IMR-90 (cell line): Measurements from ENCODE around the gene EPN2. TPM values are rescaled to one million over a fixed set of nuclear protein-coding genes. Genes with fewer than 3 reads are reported as not detected.

ENCODE experiments used
- ATAC-seq: fragments of 200-7000 bp; cut with Tn5 transposase; 2 replicates; pipeline ENCODE4 v1.9.1; 2020; ENCODE audit warnings: low read depth, mild to moderate bottlenecking, moderate library complexity
- BruUV-seq: library from RNA; stranded (reverse); fragments of 400-500 nt; replicated peaks from 2 replicates; lab custom pipeline; 2021; lab: Mats Ljungman, UMichigan
- CTCF ChIA-PET: fragments of 300-600 bp; formaldehyde crosslinking; extraction: SDS; loops from one replicate; lab custom pipeline; 2021; ENCODE audit warnings: antibody characterized with exemption; lab: Yijun Ruan, JAX
- POLR2A ChIA-PET: fragments of 300-600 bp; sonication (Branson Sonifier 250); formaldehyde crosslinking; loops from one replicate; lab custom pipeline; 2022; ENCODE audit warnings: antibody characterized with exemption; ENCODE audit not compliant: unreplicated experiment; lab: Charles Lee
- DNase-seq: peaks from one replicate; pipeline ENCODE4 v3.0.0; 2013
- H2AFZ ChIP-seq: replicated peaks from 2 replicates; pipeline ENCODE3; 2013; ENCODE audit warnings: low read length, mild to moderate bottlenecking; ENCODE audit not compliant: poor library complexity
- H2AK5ac ChIP-seq: 2 replicates; pipeline ENCODE4 v1.6.1; 2013; ENCODE audit warnings: low read depth, low read length, inconsistent platforms
- H2AK9ac ChIP-seq: replicated peaks from 2 replicates; pipeline ENCODE3; 2013; ENCODE audit warnings: mild to moderate bottlenecking, low read depth, low read length, moderate library complexity; ENCODE audit not compliant: poor library complexity
- H2BK120ac ChIP-seq: 2 replicates; pipeline ENCODE4 v1.6.1; 2013; ENCODE audit warnings: low read depth, low read length, inconsistent platforms
- H2BK15ac ChIP-seq: 3 replicates; pipeline ENCODE4 v1.6.1; 2013; ENCODE audit warnings: low read depth, low read length, inconsistent platforms
- H2BK20ac ChIP-seq: 2 replicates; pipeline ENCODE4 v1.6.1; 2013; ENCODE audit warnings: low read depth, mild to moderate bottlenecking, inconsistent platforms, low read length, moderate library complexity
- H2BK5ac ChIP-seq: 2 replicates; pipeline ENCODE4 v1.6.1; 2013; ENCODE audit warnings: mild to moderate bottlenecking, low read depth, low read length, inconsistent platforms; ENCODE audit not compliant: poor library complexity, severe bottlenecking
- H3K14ac ChIP-seq: replicated peaks from 2 replicates; pipeline ENCODE4 v1.6.1; 2013; ENCODE audit warnings: low read depth, low read length, inconsistent platforms
- H3K18ac ChIP-seq: 2 replicates; pipeline ENCODE4 v1.6.1; 2013; ENCODE audit warnings: low read depth, low read length, control low read depth
- H3K23ac ChIP-seq: 2 replicates; pipeline ENCODE4 v1.6.1; 2013; ENCODE audit warnings: low read depth, low read length, inconsistent platforms
- H3K27ac ChIP-seq: 2 replicates; pipeline ENCODE4 v1.5.1; 2013; ENCODE audit warnings: mild to moderate bottlenecking, control low read depth, low read length; ENCODE audit not compliant: insufficient read depth
- H3K27me3 ChIP-seq: 2 replicates; pipeline ENCODE4 v1.6.1; 2013; ENCODE audit warnings: low read length; ENCODE audit not compliant: control insufficient read depth, insufficient read depth
- H3K36me3 ChIP-seq: 2 replicates; pipeline ENCODE4 v1.6.1; 2013; ENCODE audit warnings: low read length, mixed read lengths; ENCODE audit not compliant: control insufficient read depth, insufficient read depth
- H3K4ac ChIP-seq: 2 replicates; pipeline ENCODE4 v1.6.1; 2013; ENCODE audit warnings: low read depth, low read length, inconsistent platforms
- H3K4me1 ChIP-seq: 2 replicates; pipeline ENCODE4 v1.6.1; 2013; ENCODE audit warnings: low read length, mixed read lengths; ENCODE audit not compliant: control insufficient read depth, insufficient read depth
- H3K4me2 ChIP-seq: 2 replicates; pipeline ENCODE4 v1.6.1; 2013; ENCODE audit warnings: low read depth, mild to moderate bottlenecking, control low read depth, low read length, moderate library complexity
- H3K4me3 ChIP-seq: 2 replicates; pipeline ENCODE4 v1.5.1; 2013; ENCODE audit warnings: low read depth, mild to moderate bottlenecking, control low read depth, low read length, moderate library complexity; ENCODE audit not compliant: insufficient read depth
- H3K56ac ChIP-seq: 2 replicates; pipeline ENCODE4 v1.6.1; 2013; ENCODE audit warnings: low read length, inconsistent platforms; ENCODE audit not compliant: insufficient read depth; ENCODE audit errors: extremely low read depth
- H3K79me1 ChIP-seq, 2 experiments: 2 replicates each; pipeline ENCODE4 v1.6.1; 2013; ENCODE audit warnings: low read length in 2 of 2, inconsistent platforms in 1 of 2, low read depth in 1 of 2
- H3K9ac ChIP-seq: 2 replicates; pipeline ENCODE4 v1.6.1; 2013; ENCODE audit warnings: low read depth, low read length, control low read depth
- H3K9me1 ChIP-seq: 2 replicates; pipeline ENCODE4 v1.6.1; 2013; ENCODE audit warnings: low read length, inconsistent platforms; ENCODE audit not compliant: insufficient read depth
- H3K9me3 ChIP-seq: 2 replicates; pipeline ENCODE4 v1.6.1; 2013; ENCODE audit warnings: low read length; ENCODE audit not compliant: control insufficient read depth, insufficient read depth
- H4K20me1 ChIP-seq: 2 replicates; pipeline ENCODE4 v1.6.1; 2013; ENCODE audit warnings: low read length, inconsistent platforms; ENCODE audit not compliant: insufficient read depth
- H4K5ac ChIP-seq: 2 replicates; pipeline ENCODE4 v1.6.1; 2013; ENCODE audit warnings: mild to moderate bottlenecking, low read depth, low read length, control low read depth
- H4K8ac ChIP-seq, 2 experiments: 2 replicates each; pipeline ENCODE4 v1.6.1; 2013; ENCODE audit warnings: low read depth in 2 of 2, low read length in 2 of 2, control low read depth in 1 of 2, inconsistent platforms in 1 of 2
- H4K91ac ChIP-seq: 2 replicates; pipeline ENCODE4 v1.6.1; 2013; ENCODE audit warnings: low read depth, low read length, inconsistent platforms; ENCODE audit not compliant: insufficient read depth
- BHLHE40 ChIP-seq: fragments of 150-350 bp; IDR thresholded peaks from 2 replicates; pipeline ENCODE4 v1.6.1; 2016; ENCODE audit warnings: mild to moderate bottlenecking, low read depth, low read length
- CEBPB ChIP-seq: IDR thresholded peaks from 2 replicates; pipeline ENCODE4 v1.6.1; 2012; ENCODE audit warnings: low read depth, low read length, improper control_type of control experiment
- CHD1 ChIP-seq: IDR thresholded peaks from 2 replicates; pipeline ENCODE4 v1.6.1; 2012; ENCODE audit warnings: low read depth, low read length, improper control_type of control experiment
- FOS ChIP-seq: fragments of 150-350 bp; IDR thresholded peaks from 2 replicates; pipeline ENCODE4 v1.6.1; 2016; ENCODE audit warnings: low read depth, low read length
- MAFK ChIP-seq: IDR thresholded peaks from 2 replicates; pipeline ENCODE4 v1.6.1; 2012; ENCODE audit warnings: low read depth, low read length, improper control_type of control experiment
- MAZ ChIP-seq: IDR thresholded peaks from 2 replicates; pipeline ENCODE4 v1.6.1; 2012; ENCODE audit warnings: low read depth, mild to moderate bottlenecking, low read length, improper control_type of control experiment, moderate library complexity, borderline replicate concordance
- MXI1 ChIP-seq: IDR thresholded peaks from 2 replicates; pipeline ENCODE4 v1.6.1; 2012; ENCODE audit warnings: low read depth, mild to moderate bottlenecking, low read length, moderate library complexity, borderline replicate concordance
- NFE2L2 ChIP-seq: fragments of 150-350 bp; IDR thresholded peaks from 2 replicates; pipeline ENCODE4 v1.6.1; 2016; ENCODE audit warnings: low read depth, mild to moderate bottlenecking, low read length
- POLR2A ChIP-seq: IDR thresholded peaks from 2 replicates; pipeline ENCODE4 v1.6.1; 2012; ENCODE audit warnings: mild to moderate bottlenecking, low read depth, low read length
- RAD21 ChIP-seq: IDR thresholded peaks from 2 replicates; pipeline ENCODE4 v1.6.1; 2012; ENCODE audit warnings: low read length, improper control_type of control experiment
- RCOR1 ChIP-seq: IDR thresholded peaks from 2 replicates; pipeline ENCODE4 v1.6.1; 2012; ENCODE audit warnings: mild to moderate bottlenecking, low read length, improper control_type of control experiment; ENCODE audit not compliant: insufficient replicate concordance
- RFX5 ChIP-seq: IDR thresholded peaks from 2 replicates; pipeline ENCODE4 v1.8.0; 2012; ENCODE audit warnings: low read depth, mild to moderate bottlenecking, low read length, moderate library complexity
- SMC3 ChIP-seq: fragments of 150-350 bp; IDR thresholded peaks from 2 replicates; pipeline ENCODE4 v1.6.1; 2016; ENCODE audit warnings: low read depth, mild to moderate bottlenecking, antibody characterized with exemption, low read length, moderate library complexity
- USF2 ChIP-seq: fragments of 150-350 bp; IDR thresholded peaks from 2 replicates; pipeline ENCODE4 v1.6.1; 2017; ENCODE audit warnings: mild to moderate bottlenecking, antibody characterized with exemption, low read length, low read depth
- WGBS, 2 experiments: methylation state at CpG; one replicate each; pipeline versions ENCODE4 v1.1.5 to v1.1.7; 2013; ENCODE audit warnings: missing lambda C conversion rate in 2 of 2; ENCODE audit not compliant: insufficient read length in 1 of 2; ENCODE audit errors: extremely low coverage in 2 of 2; 5-methylcytosine and 5-hydroxymethylcytosine counted together
- dilution Hi-C: fragments of 300-500 bp; cut with HindIII; formaldehyde crosslinking; loops from one replicate; pipeline ENCODE4 v1.14.3; 2018; ENCODE audit warnings: low sequenced_read_pairs; ENCODE audit not compliant: unreplicated experiment
- in situ Hi-C: fragments of 300-500 bp; cut with MboI; formaldehyde crosslinking; loops from 3 replicates; pipeline ENCODE4 v1.14.3; 2019; ENCODE audit warnings: low sequenced_read_pairs, inconsistent platforms, mixed read lengths
- intact Hi-C: fragments of 100-400 bp; cut with micrococcal nuclease; formaldehyde crosslinking; loops from 2 replicates; pipeline ENCODE4 v1.10.0; 2022
- polyA plus RNA-seq, 3 experiments: library from polyadenylated mRNA; depleted of rRNA; stranded (reverse); fragments of >200 nt; gene quantifications; 2 replicates each; pipeline ENCODE4 v1.2.3, GENCODE V29; 2012; ENCODE audit warnings: low replicate concordance in 1 of 3
- total RNA-seq: library from RNA; depleted of rRNA; stranded (reverse); fragments of >200 nt; gene quantifications from 2 replicates; pipeline ENCODE4 v1.2.3, GENCODE V29; 2012
- TF ChIP-seq, protein P1 (sequence below): conservative IDR thresholded peaks from 2 replicates; pipeline ENCODE4 v1.5.1; 2012; ENCODE audit warnings: mild to moderate bottlenecking, low read depth, low read length, improper control_type of control experiment
- TF ChIP-seq, protein P2 (sequence below): fragments of 150-350 bp; IDR thresholded peaks from 2 replicates; pipeline ENCODE4 v1.6.1; 2016; ENCODE audit warnings: low read depth, mild to moderate bottlenecking, low read length, moderate library complexity, borderline replicate concordance

EPN2 gene
- total and polyA plus RNA-seq, 2 of the 4 experiments (the other 2 are of a cell fraction): 14.9 to 25.3 TPM

- H2AK9ac ChIP-seq: no peak overlapping the region
- H3K36me3 ChIP-seq: peaks cover 11% of the 10 kb centered on the region
- no peak overlapping the region for H3K4me3 ChIP-seq
- in situ Hi-C loops: no loop called here
- H3K9me1 ChIP-seq: peaks cover 28% of the 10 kb centered on the region
- H2BK120ac ChIP-seq: no peak overlapping the region
- H2BK20ac ChIP-seq: no peak overlapping the region
- ATAC-seq (no peak), DNase-seq (no peak)
- no peak overlapping the region for H3K4me2 ChIP-seq
- H2AFZ ChIP-seq: no peak overlapping the region
- no TSS peak for BruUV-seq
- H3K56ac ChIP-seq: no peak overlapping the region
- no peaks in the 10 kb centered on the region for H3K9me3 ChIP-seq
- H2BK5ac ChIP-seq: no peak overlapping the region
- no peaks in the 10 kb centered on the region for H3K27me3 ChIP-seq
- peaks cover 17% of the 10 kb centered on the region for H3K4me1 ChIP-seq
- H3K14ac ChIP-seq: no peak overlapping the region
- no peak overlapping the region for H4K5ac ChIP-seq
- dilution Hi-C loops: no loop called here
- no peak overlapping the region for H3K27ac ChIP-seq
- H4K8ac ChIP-seq: no peak overlapping the region
- H3K9ac ChIP-seq: no peak overlapping the region
- ChIA-PET POLR2A (no interaction called here), CTCF (interaction anchor here (0.6 kb wide), 1 partner anchor 189 kb away, joined by 3 read pairs; no protein-coding TSS in a partner anchor)
- no peak overlapping the region for H4K91ac ChIP-seq
- H4K20me1 ChIP-seq: peaks cover 75% of the 10 kb centered on the region
- no peak overlapping the region for H2BK15ac ChIP-seq
- no peak overlapping the region for H3K4ac ChIP-seq
- H2AK5ac ChIP-seq: no peak overlapping the region
- TF ChIP-seq, protein P1, sequence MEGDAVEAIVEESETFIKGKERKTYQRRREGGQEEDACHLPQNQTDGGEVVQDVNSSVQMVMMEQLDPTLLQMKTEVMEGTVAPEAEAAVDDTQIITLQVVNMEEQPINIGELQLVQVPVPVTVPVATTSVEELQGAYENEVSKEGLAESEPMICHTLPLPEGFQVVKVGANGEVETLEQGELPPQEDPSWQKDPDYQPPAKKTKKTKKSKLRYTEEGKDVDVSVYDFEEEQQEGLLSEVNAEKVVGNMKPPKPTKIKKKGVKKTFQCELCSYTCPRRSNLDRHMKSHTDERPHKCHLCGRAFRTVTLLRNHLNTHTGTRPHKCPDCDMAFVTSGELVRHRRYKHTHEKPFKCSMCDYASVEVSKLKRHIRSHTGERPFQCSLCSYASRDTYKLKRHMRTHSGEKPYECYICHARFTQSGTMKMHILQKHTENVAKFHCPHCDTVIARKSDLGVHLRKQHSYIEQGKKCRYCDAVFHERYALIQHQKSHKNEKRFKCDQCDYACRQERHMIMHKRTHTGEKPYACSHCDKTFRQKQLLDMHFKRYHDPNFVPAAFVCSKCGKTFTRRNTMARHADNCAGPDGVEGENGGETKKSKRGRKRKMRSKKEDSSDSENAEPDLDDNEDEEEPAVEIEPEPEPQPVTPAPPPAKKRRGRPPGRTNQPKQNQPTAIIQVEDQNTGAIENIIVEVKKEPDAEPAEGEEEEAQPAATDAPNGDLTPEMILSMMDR: no peak
- TF ChIP-seq SMC3 (no peak), POLR2A (no peak), USF2 (no peak), FOS (no peak), MAZ (no peak), NFE2L2 (no peak), CHD1 (no peak), BHLHE40 (no peak), RCOR1 (no peak), CEBPB (no peak), MAFK (no peak), RAD21 (no peak), RFX5 (no peak), MXI1 (no peak)
- TF ChIP-seq, protein P2, sequence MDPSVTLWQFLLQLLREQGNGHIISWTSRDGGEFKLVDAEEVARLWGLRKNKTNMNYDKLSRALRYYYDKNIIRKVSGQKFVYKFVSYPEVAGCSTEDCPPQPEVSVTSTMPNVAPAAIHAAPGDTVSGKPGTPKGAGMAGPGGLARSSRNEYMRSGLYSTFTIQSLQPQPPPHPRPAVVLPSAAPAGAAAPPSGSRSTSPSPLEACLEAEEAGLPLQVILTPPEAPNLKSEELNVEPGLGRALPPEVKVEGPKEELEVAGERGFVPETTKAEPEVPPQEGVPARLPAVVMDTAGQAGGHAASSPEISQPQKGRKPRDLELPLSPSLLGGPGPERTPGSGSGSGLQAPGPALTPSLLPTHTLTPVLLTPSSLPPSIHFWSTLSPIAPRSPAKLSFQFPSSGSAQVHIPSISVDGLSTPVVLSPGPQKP: no peak
- H3K18ac ChIP-seq: no peak overlapping the region
- 80% methylated on average over 1 of the region's 3 CpGs; no CpG with 5 or more reads in 1 of the 2 experiments for WGBS, 2 experiments
- peaks cover 57 to 88% of the 10 kb centered on the region in 2 experiments for H3K79me1 ChIP-seq
- intact Hi-C loops: no loop called here
- peak overlapping the region; percentile 25; the same call in 1 of the 2 replicates for H3K23ac ChIP-seq
Measured at GRCh38 chr17:19269641-19270040, 32.5 kb downstream of the EPN2 start.
